Stimulated activated CD4-positive, alpha-beta T cell treated with anti-CD3 and anti-CD28 coated beads, TNF-alpha, amount 100 ng/mL, for 1 hour (primary cell): ENCODE measurements around the gene MECP2.

Experiments used
- DNase-seq, 3 donors: peaks; one replicate each; pipeline ENCODE4 v3.0.0-alpha.2; 2020; ENCODE audit warnings: low read depth in 3 of 3, low spot score in 1 of 3

Gene MECP2

DNA sequence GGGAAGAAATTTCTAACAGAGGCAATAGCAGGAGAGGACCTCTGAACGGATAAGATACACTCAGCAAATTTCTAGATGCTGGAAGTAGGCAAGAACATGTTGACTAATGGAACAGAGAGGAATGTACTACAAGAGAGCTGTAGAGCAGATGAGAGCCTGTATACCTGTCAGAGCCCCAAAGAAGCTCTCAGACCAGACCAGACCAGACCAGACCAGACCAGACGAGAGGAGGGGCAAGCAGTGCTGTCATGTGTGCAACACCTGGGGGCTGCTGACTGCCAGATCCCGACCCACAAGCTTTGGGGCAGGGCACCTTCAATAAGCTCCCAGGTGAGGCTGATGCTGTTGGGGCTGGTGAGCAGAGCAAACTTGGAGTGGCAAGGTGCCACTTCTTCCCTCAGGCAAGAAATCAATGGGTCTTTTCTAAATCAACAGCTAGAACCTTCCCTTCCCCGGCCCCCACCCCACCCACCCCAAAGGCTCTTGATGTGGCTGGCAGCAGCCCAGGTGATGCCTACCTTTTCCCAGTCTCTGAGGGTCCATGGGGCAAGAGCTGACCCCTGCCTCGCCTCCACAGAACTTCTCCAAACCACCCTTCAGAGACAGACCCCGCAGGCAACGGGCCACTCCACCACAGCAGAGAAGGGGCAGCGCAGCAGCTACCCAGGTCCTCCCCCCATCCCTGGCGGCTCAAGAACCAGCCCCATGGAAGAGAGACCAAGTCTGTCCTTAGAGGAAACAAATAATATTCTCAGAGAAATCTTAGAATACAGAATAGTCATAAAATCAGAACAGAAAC, 32.7 kb downstream of the MECP2 start:
- DNase-seq: no peak

DNA sequence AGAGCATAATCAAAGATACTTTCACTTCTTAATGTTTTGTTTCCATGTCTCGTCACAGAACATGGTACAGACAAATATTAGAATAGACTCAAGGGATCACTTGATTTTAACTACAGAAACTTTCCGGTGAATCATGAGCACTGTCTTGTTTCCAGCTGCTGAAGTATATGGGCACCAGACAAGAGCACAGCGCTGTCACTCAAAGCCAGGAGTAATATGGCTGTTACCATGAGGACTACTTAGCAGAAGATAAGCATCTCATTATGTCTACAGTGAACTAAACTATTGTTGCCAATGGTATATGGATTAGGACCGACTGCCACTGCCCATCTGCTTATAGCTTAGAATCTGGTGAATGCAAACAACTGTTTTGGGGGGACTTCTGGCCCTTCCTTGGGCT, 34.3 kb downstream of the MECP2 start:
- no peak for DNase-seq

DNA sequence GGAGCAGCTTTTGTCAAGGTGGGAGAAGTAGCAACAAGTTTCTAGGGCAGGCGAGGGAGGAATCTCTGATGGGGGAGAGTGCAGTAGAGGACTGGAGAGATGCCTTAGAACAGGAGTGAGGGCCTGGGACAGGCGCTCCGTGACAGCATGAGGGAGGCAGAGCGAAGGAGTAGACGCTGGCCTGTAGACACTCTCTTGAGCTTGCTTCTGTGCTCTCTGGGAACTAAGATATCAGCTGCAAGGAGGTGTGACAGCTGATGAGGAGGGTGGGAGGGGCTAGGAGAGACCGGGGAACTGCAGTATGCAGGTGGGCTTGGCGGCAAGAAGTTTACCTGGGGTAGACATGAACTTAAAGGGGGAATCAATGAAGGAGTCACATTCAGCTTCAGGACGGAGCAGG, 35.7 kb downstream of the MECP2 start:
- no peak for DNase-seq

DNA sequence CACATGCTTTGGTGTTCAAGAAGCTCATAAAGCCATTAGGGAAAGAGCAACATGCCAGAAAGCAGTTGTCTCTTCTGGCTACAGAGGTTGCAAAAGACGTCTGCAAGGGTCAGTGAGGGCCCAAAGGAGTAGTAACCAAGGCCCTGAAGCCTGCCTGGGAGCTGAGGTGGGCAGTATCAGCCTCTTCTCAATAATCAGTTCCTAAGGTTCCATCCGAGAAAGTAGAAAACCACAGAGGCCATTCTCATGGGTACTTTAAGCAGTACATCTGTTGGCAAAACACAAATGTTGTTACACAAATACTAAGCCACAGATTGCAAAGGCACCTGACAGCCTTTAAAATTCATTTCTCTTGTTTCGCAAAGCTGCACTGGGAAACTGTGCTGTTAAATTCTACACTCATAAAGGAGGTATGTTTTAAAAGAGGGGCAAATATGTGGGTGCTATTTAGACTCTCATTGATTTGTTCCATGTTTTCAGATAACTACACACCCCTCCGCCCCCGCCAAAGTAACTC, 37.7 kb downstream of the MECP2 start:
- DNase-seq: no peak

DNA sequence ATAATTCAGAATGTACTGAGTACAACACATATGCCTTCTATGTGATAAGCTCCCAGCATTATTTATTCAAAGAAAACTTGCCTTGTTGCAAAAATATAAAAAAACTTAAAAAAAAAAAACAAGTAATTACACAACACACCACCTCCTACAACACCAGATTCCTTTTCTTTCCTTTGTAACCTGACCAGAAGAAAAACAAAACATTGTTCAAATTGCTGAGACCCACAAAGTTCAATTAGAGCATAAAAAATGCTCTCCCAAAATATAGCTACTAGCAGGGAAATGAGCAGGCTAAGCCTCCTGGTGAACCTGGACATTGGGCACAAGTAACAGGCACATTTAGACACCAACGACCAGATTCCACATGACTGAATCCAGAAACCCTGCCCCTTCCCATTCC, 38.3 kb downstream of the MECP2 start:
- DNase-seq: no peak

DNA sequence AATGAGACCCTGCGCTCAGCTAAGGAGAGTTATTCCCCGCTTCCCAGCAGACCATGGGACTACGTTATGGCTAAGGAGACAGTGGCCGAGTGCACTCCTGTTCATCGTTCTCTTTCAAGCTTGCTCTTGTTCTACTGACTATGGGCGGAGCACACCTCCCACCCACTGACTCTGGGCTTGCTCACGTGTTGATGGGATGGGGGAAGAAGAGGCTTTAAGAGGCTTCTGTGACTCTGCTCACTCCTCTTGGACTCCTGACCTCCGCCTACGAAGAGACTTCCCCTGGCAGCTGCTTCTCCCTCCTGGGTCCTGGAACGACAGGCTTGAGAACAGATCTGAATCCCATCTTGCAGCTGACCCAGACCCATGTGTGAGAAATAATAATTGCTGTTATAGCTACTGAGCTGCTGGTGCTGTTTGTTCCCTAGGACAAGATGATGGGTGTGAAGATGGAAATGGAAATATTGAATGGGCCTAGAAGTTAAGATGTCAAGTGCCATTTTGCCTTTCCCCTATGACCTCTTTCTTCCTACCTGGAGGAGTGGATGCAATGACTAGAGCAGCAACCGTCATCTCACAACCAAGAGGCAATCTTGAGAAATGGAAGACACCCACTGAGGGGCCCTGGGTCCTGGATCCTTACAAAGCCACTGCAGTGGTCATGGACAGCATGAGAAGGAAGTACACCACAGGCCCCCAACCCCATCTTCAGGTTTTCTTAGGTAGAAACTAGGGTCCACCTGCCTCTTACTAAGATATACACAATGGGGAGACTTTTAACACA, 39.1 kb downstream of the MECP2 start:
- DNase-seq: no peak

DNA sequence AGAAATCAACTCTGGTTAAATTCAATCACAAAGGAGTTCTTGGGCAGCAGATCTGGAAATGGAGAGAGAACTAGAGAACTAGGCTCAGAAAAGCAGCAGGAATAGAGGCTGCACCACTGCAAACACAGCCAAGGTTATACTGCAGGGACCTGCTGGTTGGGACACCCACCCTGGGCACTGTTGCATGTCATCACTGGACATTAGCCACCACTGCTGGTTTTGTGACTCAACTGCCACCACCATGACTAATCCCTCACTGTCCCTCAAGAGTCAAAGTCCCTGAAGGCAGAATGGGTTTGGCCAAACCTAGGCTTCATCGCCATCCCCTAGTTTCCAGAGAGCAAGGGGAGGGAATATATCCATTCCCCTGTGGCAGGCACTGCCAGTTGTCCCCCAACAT, 39.7 kb downstream of the MECP2 start:
- DNase-seq: no peak

DNA sequence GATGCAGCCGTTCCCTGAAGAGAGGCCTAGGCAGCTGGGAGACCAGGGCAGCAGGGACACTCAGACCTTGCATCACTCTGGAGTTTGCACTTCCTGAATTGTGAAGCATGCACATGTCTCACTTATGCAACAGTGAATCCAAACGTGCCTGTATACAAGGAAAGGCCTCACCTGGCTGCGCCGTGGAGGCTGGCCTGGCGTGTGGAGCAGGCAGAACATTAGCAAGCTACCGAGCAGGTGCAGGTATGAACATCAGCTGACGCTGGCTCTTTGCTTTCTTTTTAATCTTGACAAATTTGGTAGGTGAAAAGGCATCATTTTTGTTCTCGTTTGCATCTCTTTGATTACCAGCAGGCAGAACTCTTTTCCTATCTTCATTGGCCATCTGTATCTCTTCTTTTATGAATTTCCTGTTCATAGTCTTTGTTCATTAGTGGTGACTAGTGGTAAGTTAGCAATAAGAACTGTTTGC, 40.7 kb downstream of the MECP2 start:
- DNase-seq: no peak

DNA sequence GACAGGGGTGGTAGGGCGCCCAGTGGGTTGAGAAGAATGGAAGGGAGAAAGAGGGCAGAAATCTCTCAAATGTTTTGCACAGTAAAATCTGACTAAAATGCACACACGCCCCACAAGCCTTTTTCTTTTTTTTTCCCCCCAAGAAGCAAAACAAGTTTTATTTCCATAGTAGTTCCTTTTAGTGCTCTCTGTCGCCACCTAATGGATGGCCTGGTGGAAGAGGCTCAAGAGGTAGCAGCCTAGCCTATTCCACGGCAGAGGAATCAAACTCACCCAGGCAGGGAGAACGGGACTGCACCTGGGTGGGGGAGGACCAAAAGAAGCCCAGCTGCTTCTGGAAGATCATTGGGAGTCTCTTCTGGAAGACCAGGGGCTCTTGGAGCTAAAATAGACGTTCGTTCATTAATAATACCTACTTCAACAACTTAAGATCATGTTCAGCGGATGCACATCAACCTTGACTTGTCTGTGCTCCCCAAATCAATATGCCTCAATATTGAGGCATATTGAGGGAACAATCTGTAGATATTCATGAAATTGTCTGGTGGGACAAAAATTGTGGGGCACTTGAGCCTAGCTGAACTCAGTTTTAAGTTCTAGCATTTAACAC, 46.2 kb downstream of the MECP2 start:
- peak; percentile 12 to 40 (median 30) for DNase-seq

DNA sequence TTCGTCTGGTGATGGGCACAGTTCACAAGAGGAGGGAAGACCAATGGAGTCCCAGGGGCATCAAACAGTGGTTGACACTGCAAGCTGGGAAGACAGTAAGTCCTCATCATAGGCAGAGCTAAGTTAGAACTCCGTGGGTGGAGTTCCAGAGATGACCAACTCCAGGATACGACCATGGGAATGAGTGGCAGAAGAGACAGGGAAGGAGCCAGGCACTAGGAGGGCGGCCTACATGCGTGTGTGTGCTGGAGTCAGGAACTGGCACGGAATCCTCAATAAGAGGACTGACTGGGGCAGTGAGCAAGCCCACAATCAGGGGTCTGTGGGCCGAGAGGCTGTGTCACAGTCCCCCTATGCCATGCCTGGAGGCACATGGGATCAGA, 47.4 kb downstream of the MECP2 start:
- DNase-seq: no peak

DNA sequence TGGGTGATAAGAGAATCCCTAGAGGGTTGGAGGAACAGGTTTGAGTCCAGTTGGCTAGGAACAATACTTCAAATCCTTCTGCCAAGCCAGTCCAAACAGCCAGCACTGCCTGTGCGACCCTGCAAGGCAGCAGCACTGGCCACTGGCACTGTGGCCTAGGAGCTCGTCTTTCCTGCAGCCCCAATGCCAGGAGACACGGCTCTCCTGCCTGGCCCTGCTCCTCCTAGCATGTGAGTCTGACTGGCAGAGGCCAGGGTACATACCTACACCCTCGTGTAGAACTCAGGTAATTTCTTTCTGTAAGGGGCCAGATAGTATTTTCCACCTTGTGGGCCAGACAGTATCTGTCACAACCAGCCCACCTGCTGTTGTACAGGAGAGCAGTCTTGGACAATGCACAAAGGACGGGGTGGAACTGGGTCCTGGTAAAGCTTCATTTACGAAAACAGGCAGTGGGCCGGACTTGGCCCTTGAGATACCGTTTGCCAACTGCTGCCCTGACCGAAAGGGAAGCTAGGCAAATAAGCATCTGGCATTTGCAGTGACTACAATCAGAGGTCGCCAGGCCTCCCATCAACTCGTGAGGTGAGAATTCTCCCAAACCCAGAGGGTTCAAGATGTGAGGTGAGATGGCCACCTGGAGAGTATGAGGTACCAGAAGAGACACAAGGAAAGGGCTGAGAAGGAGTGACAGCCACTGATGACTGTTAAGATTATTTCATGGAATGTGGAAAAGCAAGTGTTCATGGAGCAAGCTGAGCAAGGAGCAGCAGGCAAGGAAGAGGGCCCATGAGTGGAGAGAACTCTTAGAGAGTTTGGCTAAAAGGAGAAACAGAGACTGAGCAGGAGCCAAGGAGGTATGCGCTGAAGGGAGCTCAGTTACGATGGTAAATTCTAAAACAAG, 48.1 kb downstream of the MECP2 start:
- DNase-seq: no peak

DNA sequence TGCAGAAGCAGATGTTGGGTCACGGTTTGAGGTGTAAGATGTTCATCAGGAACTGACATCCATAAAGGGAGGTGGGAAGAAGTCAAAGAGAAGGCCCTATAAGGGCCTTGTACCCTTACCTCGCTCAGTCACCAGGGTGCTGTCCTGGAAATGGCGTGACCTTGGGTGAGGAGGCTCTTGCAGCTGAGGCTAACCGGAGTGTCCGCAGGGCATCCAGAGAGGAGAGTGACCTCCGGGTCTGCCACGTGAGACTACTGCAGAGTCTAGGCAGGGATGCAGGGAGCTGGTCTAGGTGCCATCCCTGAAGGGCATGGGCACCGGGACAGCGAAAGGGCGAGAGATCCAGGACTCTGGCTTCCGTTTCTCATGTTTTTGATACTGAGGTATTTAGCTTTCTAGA, 49.1 kb downstream of the MECP2 start:
- DNase-seq: no peak

DNA sequence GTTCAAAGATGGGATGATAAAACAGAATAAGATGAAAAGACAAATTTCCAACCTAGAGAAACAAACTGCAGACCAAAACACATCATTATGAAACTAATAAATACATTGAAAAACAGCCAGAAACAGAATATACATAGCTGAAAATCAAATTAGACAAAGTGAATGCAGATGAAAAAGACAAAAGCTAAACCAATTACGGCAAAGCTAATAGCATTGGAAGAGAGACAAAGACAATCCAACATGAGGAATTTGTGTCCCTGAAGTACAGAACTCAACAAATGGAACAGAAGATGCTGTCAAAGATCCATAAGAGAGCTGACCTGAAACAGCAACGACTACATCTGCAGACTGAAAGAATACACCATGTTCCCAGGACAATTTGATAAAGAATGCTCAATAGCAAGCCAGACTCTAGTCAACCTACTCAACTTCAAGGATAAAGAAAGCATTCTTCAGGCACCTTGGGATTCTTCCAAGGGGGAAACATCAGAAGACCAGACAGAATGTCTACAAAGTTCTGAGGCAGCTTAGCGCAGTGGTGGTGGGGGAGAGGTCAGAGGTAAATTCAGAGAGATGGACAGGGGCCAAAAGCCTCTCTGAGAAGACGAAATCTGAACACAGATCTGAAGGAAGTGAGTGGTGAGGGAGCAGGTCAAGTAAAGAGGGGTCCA, 50.4 kb downstream of the MECP2 start:
- DNase-seq: no peak

DNA sequence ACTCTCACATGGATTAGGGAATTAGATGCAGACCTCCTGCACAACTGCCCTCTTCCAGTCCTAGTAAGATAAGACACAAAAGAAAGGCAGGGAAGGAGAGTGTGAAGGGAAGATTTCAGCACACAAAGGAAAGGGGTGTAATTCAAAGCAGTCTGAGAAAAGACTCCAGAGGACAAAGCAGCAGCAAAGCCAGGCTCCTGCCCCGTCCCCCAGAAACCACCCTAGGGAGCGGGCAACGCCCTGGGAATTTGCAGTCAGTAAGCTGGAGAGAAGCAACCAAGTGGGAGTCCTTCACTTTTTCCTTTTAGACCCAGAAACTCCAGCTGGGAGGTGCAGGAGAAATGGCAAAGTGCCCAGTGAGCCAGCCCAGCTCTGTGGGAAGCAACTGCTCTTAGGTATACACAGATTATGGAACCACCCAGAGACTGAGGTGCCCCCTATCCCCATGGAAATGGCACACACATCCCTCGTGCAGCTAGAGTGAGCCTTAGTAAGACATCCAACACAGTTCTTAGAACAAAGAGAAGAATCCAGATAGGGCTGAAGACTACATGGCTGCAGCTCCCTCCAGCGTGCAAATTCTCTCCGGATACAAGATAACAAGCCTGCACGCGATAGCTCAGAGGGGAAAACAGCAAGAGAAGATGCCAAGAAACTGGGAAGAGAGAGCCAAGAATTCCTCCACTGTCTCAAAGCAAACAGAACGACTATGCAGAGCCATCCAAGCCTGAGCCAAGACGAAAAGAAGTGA, 51.3 kb downstream of the MECP2 start:
- DNase-seq: no peak

DNA sequence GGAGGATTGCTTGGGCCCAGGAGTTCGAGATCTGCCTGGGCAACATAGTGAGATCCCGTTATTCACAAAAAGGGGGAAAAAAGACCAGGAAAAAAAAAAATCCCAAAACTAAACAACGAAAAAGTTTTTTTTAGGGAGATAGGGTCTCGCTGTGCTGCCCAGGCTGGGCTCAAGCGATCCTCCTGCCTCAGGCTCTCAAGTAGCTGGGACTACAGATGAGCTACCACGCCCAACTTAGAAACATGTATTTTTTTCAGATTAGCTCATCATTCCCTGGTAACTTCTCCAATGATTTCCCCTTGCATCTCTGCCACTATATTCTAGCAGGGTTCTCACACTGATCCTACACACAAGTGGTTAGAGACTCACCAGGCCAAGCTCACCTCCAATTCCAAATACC, 53.4 kb downstream of the MECP2 start:
- DNase-seq: no peak

DNA sequence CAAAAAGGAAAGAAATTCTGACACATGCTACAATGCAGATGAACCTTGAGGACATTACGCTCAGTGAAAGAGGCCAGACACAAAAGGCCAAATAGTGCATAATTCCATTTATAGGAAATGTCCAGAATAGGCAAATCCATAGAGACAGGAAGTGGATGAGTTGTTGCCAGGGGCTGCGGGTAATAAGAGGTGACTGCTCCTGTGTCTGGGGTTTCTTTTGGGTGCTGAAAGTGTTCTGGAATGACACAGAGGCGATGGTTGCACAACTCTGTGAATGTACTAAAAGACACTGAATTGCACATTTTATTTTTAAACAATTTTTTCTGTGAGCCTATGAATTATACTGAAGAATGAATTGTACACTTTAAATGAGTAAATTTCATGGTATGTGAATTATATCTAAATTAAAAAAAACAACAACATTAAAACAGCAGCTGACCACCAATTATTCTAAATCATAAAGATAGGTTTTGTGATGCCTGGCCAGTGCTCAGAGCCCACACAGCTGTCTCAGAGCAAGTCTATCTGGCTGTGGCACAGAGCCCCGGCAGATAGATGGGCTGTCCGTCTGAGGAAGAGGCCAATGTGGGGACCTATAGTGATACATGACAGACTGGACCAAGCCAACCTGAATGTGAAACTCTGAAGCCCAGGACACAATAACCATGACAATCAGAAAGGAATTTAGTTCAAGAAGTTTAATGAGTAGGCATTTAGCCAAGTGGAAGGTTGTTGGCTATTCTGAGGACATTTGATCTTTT, 54.3 kb downstream of the MECP2 start:
- no peak for DNase-seq

DNA sequence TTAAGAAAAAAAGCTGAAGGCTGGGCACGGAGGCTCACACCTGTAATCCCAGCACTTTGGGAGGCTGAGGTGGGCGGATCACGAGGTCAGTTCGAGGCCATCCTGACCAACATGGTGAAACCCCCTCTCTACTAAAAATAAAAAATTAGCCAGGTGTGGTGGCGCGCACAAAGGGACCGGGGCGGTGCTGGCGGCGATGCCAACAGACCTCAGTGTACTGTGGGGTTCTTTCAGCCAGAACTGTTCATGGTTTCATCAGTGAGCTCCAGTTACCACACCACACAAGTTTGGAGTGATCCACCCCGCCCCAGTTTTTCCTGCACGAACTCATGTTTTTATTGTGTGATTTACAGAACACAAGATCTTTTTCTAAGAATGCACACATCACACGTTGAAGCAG, 56.7 kb downstream of the MECP2 start:
- DNase-seq: no peak

DNA sequence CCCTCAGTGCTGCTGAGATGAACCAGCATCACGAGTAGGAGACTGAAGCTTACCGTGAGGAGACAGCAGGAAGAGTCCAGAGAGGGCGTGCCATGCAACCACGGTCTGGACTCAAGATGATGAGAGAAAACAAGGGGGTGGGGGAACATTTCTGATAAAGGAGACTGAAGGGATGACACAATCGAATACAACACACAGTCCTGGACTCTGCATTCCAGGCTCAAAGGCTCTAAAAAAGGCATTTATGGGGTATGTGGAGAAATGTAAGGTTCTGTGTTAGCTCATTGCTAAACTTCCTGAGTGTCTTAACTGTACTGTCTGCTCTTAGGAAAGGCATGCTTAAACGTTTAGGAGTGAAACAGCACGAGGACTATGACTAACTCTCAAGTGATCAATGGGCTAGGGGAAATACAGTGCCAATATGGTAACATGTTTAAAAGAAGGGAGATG, 57.2 kb downstream of the MECP2 start:
- DNase-seq: no peak

DNA sequence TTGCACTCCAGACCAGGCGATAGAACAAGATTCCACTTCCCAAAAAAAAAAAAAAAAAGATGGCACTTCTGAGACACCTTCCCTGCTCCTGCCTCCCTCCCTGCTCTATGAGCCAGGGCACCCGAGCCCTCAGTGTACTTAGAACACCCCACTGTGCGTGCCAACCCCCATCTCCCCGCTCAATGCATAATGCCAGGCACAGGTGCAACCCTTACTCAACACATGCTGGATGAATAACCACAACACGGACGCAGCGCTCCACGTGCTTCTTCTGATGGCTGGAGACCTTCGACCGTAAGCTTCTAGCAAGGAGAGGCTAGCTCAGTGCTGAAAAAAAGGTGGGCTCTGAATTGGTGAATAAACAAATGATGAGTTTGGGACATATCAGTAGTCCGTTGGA, 57.9 kb downstream of the MECP2 start:
- no peak for DNase-seq
